ENCODE results near the gene KIAA1217.

DNA sequence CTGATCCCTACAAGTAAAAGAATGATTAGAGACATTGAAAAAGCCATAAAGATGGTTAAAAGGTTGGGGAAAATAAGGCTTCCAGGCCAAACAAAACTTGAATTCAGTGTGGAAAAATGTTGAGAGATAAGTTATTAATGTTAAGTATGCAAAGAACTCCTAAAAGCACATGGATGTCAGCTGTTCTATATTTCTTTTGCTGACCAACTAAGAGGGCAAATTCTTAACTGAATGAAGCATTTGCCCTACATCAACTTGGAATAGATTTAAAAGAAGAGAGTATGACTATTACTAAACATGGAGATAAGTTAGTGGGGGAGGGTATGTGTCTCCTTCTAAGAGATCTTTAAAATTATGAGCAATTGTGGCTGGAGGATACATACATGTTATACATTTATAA, 124.8 kb downstream of the KIAA1217 start:
- TF ChIP-seq EZH2 (IDR thresholded peaks at IDR 0.05; ENCODE audit: insufficient read depth, poor library complexity, severe bottlenecking) (no peak), EZH2phosphoT487 (IDR thresholded peaks at IDR 0.05; ENCODE audit: insufficient read depth, low read depth) (no peak)

Data from GM23248 (cell line).